T-helper 22 cell (primary cell): ENCODE data around the gene ARF1.

Experiments
- DNase-seq: peaks from one replicate; pipeline ENCODE4 v3.0.0-alpha.2; 2020; ENCODE audit warnings: low read depth

ARF1 gene

GRCh38 chr1:228082214-228082917 lies at the start of gene ARF1:
Gene ARF1, plus strand, starts transcription at chr1:228082708. Its CDS starts 14,407 bp downstream, at chr1:228097115.
- DNase-seq = peak; percentile 87

DNA sequence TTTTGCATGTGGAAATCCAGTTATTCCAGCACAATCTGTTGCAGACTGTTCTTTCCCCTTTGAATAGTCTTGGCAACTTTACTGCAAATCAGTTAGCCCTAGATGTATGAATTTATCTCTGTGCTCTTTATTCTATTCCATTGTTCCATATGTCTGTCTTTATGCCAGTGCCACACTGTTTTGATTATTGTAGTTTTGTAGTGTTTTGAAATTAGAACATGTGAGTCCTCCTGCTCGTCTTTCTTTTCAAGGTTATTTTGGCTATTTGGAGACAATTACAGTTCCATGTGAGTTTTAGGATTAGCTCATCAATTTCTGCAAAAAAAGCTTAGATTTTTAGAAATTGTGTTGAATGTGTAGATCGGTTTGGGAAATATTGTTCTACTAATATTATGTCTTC lies 49.1 kb upstream of the ARF1 start:
- DNase-seq = no peak

DNA sequence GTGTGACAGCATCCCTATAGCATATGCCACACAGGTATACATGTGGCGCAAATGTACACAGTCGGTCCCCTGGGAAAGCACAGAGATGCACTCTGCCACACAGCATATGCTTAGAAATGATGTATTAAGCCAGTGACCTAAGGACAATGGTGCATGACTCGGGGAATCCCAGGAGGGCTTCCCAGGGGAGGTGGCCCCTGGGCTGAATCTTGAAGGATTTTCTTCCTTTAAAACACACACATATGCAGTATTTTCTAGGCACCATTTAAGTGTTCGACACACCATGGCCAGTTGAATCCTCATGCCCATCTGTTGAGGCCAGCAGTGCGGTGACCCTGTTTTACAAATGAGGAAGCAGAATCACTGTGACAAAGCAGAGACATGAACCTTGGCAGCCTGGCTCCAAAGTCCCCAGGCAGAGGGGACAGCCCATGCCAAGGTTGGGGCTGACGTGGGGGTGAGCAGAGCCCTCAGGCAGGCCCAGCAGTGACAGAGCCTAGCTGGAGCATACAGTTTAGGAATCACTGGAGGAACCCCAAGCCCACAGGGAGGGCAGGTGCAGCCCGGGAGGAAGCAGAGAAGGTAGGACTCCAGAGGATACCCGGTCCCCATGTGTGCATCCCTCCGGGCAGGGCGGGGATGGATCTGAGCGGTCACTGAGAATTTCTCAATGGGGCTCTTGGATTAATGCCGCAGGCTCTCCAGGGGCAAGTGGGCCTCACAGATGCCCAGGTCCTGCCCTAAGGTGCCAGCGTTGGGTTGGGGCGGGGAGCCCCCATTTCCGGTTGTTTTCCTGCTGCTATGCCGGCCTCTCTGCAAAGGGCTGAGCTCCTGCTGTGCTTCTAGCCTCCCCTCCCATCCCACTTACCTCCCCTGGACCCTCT lies 47.3 kb upstream of the ARF1 start:
- DNase-seq = no peak

DNA sequence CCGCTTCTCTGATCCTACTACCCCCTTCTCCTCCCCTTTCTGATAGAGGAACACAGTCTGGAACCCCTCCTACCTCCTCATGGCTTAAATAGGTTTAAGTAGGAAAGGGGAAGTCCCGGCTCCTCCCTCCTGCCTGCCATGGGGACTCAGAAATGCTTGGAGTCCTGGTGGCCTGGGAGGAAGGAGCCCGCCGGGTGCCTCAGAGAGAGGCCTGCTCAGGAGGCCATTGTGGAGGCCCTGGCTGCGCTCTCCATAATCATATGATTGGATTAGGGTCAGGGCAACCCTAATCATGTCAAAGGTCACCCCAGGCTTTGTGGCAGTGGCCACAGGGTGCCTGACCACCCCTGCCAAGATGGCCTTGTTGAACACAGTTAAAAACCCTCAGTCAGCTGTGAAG lies 46.7 kb upstream of the ARF1 start:
- DNase-seq = no peak

- no peak for DNase-seq
Measured at GRCh38 chr1:228036701-228037231, 45.7 kb upstream of the ARF1 start.

DNA sequence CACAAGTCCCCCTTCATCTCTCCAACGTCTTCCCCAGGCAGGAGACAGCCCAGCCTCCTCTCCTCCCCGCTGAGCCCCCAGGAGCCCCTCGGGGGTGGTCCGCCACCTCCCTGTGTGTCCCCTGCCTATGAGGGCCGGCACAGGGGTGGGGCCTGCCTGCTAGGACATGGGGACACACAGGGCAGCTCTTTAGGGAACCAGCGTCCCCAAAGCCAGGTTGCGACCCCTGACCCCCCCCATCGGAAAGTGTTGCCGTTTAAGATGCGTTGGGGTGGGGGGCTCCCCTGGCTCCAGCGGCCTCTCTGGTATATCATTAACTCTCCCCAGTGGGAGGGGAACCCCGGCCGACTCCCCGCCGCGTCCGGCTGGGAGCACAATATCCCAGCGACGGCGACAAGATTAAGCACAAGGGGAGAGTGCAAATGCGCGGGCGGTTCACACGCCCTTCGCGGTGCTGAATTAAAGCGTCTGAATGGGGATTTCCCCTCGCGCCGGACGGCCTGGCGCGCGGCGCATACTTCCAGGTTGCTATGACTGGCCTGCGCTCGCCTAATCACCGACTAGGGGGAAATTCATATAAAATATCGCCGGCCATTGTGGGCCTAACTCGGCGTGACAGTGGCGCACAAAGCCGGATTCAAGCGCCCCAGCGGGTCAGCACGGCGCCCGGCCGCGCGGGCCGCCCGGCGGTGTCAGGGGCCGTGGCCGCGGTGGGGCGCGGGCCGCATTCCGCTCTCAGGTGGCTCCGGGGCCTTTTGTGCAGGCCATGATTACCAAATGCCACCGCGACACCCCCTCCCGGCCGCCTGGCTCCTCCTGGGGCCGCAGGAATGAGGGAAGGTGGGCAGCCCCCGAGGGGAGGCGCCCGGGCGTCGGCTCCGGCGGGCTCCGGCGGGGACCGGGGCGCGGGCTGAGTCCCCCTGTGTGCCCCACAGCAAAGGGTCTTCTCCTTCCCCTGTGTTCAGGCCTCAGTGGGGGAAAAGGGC lies 44.8 kb upstream of the ARF1 start:
- DNase-seq = no peak

DNA sequence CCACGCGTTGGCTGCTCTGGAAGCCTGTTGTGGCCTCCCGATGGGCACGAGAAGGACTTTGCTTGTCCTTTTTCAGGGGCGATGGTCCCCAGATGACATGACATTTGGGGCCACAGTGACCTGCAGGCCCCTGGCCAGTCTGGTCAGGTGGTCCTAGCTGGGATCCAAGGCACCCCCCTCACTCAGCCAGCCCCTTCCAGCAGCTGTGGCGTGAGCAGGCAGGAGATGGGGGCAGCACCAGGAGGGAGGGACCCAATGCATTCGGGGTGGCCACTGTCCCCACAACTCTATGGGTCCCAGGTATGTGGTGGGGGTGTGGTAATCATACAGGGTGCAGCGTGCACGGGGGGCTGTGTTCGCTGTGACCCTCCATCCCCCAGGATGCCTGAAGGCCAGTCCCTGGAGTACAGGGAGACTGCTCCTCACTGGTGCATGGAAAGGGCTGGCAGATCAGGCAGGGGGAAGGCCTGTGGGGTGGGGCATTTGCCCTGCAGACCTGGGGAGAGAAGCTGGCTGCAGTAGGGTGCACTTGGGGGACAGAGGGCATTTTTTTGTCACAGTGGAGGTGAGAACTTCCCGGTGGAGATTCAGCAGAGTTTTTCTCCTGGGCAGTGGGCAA lies 44.0 kb upstream of the ARF1 start:
- DNase-seq = no peak

DNA sequence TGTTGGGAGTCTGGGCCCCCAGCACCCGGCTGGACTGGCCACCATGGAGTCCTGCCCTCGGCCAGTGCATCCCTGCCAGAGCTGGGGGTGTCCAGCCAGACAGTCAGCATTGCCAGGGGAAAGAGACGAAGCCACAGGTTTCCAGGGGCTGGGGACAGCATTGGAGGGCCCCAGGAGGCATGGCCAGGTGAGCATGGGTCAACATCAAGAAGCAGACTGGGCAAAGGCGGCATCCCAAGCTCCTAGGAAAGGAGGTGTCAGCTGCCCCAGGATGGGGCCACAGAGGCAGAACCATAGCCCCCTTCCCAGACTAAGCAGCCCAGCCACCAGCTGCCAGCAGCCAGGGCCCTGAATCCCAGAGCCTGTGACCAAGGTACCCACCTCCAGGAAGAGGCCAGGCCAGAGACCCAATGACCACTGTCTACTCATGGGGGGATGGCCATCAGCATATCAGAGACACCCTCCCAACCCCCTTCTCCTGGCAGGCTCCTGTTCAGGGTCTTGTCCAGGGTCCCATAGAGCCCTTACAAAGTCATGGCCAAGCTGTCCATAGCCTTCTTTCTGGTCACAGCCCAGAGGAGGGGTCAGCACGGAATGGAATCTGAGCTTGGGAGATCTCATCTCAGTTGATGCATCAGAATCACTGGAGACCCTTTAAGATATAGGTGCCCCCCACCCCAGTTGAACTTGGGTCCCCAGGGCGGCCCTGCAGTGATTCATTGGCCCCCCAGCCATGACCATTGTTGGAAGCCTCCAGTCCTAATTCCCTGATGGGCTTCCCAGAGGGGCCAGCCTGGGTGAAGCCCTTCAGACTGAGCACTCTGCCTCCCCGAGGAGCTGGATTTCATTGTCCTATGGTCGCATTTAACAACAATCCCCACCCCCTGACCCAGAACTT lies 43.3 kb upstream of the ARF1 start:
- DNase-seq = no peak

DNA sequence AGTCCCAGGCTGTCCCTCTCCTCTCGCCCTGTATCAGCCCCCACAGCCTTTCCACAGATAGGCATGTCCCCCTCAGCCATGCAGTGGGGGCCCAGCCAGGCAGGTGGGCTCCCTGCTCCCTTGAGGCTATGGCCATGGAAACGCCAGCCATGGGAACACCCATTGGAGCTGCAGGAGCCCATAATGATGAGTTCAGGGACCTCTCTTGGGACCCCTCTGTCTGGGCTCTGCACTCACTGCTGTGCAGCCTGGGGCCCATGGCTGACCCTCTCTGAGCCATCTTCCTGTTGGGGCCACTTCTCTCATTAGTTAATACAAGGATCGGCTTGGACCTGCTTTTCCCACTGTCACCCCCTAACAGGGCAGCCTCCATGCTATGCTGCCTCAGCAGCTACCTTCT lies 42.5 kb upstream of the ARF1 start:
- DNase-seq = no peak

GRCh38 chr1:228041316-228041715 lies 41.2 kb upstream of the ARF1 start:
- DNase-seq = no peak

- no peak for DNase-seq
Measured at GRCh38 chr1:228042508-228042907, 40.0 kb upstream of the ARF1 start.

DNA sequence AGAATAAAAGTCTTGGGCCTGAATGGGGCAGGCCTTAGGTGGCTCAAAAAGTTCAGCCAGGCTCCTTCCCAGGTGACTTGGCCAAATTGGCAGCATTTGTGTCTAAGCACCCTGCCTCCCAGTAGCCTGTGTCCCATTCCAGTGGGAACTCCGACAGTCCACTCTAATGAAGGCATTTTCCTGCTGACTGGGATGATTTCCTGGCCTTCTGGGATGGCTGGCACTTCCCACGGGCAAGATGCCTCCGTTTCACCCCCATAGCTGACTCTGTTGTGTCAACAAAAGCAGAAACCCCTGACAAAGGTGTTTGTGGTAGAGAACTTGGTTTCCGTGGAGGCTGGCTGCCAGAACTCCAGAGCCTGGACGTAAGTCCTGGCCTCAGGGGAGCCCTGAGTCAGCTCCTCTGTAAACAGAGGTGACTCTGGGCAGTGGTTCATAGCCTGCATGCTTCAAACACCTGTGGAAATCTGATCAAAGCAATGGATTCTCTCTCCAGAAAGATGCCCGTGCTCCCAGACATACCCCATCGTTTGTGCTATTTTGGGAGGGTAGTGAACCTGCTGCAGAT lies 39.1 kb upstream of the ARF1 start:
- DNase-seq = no peak

DNA sequence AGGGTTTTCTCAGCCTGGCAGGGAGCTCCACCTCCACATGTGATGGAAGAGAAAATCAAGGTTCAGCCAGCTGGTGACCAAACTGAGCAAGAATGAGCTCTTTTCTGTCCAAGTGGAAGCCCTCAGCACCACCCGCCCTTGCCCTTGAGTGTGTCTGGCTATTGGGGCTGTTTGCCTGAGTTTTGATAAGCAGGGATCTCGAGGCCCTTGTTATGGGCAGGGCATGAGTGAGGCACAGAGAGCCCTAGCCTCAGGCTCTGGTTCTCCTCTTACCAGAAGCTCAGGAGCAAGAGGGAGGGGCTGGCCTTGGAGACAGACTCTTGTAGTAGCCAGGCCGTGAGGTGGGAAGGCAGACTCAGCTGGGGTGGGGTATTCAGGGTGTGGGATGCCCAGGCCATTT lies 37.5 kb upstream of the ARF1 start:
- no peak for DNase-seq

- no peak for DNase-seq
Measured at GRCh38 chr1:228045405-228045804, 37.1 kb upstream of the ARF1 start.

GRCh38 chr1:228045871-228046270 lies 36.6 kb upstream of the ARF1 start:
- DNase-seq = no peak

- no peak for DNase-seq
Measured at GRCh38 chr1:228046421-228047182, 35.9 kb upstream of the ARF1 start.

GRCh38 chr1:228047183-228047466 lies 35.4 kb upstream of the ARF1 start:
- DNase-seq = no peak

- no peak for DNase-seq
Measured at GRCh38 chr1:228048120-228048519, 34.4 kb upstream of the ARF1 start.

GRCh38 chr1:228048659-228049298 lies 33.7 kb upstream of the ARF1 start:
- no peak for DNase-seq
